Small intestine (tissue), 7 donors: ENCODE data around the gene PFDN4. TPM values are rescaled to one million over a fixed set of nuclear protein-coding genes. Genes with fewer than 3 reads are reported as not detected.

Source experiments
- DNase-seq, 2 donors: peaks; one replicate each; pipeline versions ENCODE4 v3.0.0 to v3.0.0-alpha.2; 2013
- FAIRE-seq: peaks from 2 replicates; lab custom pipeline; 2012; peaks lifted over from hg19 to GRCh38; lab: Jason Lieb, UNC
- H3K27ac ChIP-seq, 3 donors: one replicate each; pipeline ENCODE4 v1.5.1; 2013; ENCODE audit warnings: low read length in 2 of 3, mild to moderate bottlenecking in 2 of 3, control low read depth in 1 of 3, inconsistent platforms in 1 of 3, low read depth in 1 of 3, moderate library complexity in 1 of 3
- H3K27me3 ChIP-seq, 3 donors: one replicate each; pipeline ENCODE4 v1.6.1; 2013; ENCODE audit warnings: low read length in 3 of 3, inconsistent platforms in 1 of 3; ENCODE audit not compliant: control insufficient read depth in 3 of 3, insufficient read depth in 3 of 3
- H3K36me3 ChIP-seq, 3 donors: one replicate each; pipeline ENCODE4 v1.6.1; 2013; ENCODE audit warnings: low read length in 3 of 3, inconsistent platforms in 1 of 3, low read depth in 1 of 3, mild to moderate bottlenecking in 1 of 3, moderate library complexity in 1 of 3; ENCODE audit not compliant: control insufficient read depth in 3 of 3, insufficient read depth in 2 of 3
- H3K4me1 ChIP-seq, 3 donors: one replicate each; pipeline ENCODE4 v1.6.1; 2013; ENCODE audit warnings: low read length in 2 of 3, inconsistent platforms in 1 of 3, low read depth in 1 of 3, mild to moderate bottlenecking in 1 of 3, moderate library complexity in 1 of 3; ENCODE audit not compliant: control insufficient read depth in 3 of 3, insufficient read depth in 2 of 3
- H3K4me3 ChIP-seq, 3 donors: one replicate each; pipeline ENCODE4 v1.5.1; 2013; ENCODE audit warnings: low read length in 3 of 3, control low read depth in 1 of 3, inconsistent platforms in 1 of 3, low read depth in 1 of 3, mild to moderate bottlenecking in 1 of 3, moderate library complexity in 1 of 3
- H3K9me3 ChIP-seq, 2 donors: one replicate each; pipeline ENCODE4 v1.6.1; 2013; ENCODE audit warnings: low read depth in 1 of 2, low read length in 1 of 2; ENCODE audit not compliant: control insufficient read depth in 2 of 2, insufficient read depth in 1 of 2
- WGBS, 3 donors: extraction: QIAGEN DNeasy Blood & Tissue Kit; methylation state at CpG; one replicate each; pipeline ENCODE4 v1.1.7; 2013; 5-methylcytosine and 5-hydroxymethylcytosine counted together
- polyA plus RNA-seq, 4 donors: library from polyadenylated mRNA; stranded (reverse) in 3 of 4; unstranded in 1 of 4; fragments of 200-250 nt in 3 of 4; fragments of 120-200 nt in 1 of 4; gene quantifications; one replicate each; pipeline versions ENCODE4 v1.2.1 to v1.2.3, GENCODE V29; 2013
- donor health status: healthy with polysubstance abuse.
- donor health status: control.
- donor health status: control.
- donor health status: Bipolar disorder and iron deficiency.
- donor health status: healthy.

Gene PFDN4
- polyA plus RNA-seq, 4 donors: 25.9 to 65.3 (median 36.7) TPM

DNA sequence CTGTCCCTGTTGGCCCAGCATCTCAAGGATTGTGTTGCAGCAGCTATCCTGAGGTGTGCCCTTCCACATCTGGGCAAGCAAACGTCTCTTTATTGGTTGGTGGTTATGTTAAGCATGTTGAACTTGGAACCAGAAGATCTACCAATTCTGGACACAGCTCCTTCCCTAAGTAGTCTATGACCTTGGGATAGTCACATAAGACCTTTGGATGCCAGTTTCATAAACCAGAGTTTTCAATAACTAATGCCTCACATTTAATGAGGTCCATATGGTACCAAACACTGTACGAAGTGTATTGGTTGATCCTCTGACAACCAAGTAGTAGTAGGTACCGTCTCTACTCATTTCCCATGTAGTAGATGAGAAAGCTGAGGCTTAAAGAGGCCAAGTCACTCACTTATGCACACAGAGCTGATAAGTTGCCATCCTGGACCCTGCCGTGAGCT lies 37.8 kb upstream of the PFDN4 start:
- Histone ChIP-seq H3K4me1 (no peaks in the 10 kb centered on the region), H3K36me3 (no peaks in the 10 kb centered on the region), H3K9me3 (no peaks in the 10 kb centered on the region), H3K27me3 (peaks cover 19 to 61% (median 42%) of the 10 kb centered on the region in 3 donors), H3K4me3 (no peak overlapping the region), H3K27ac (no peak overlapping the region)
- FAIRE-seq (no peak), DNase-seq (no peak)
- whole genome bisulfite sequencing, 3 donors: 58 to 63% (median 63%) methylated on average over 4 of the region's 4 CpGs

DNA sequence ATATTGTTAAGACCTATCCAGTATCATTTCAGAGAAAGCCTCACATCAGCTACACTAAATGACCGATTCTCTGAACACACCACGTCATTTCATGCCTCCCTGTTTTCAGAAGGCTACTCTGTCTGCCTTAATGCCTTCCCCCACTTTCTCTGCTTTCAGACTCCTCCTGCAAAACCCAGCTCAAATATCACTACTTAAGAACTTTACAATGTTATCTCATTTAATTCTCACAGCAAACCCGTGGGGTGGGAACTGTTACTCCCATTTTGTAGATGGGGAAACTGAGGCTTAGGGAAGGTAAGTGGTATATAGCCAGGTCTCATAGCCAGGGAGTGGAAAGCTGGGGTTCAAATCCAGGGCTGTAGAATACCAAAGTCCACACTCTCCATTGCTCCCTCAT lies 36.9 kb upstream of the PFDN4 start:
- DNase-seq (no peak), FAIRE-seq (no peak)
- no peak overlapping the region for H3K4me3 ChIP-seq
- no peak overlapping the region for H3K27ac ChIP-seq
- no peaks in the 10 kb centered on the region for H3K36me3 ChIP-seq
- 57 to 65% (median 60%) methylated on average over 3 of the region's 3 CpGs for whole genome bisulfite sequencing, 3 donors
- no peaks in the 10 kb centered on the region for H3K9me3 ChIP-seq
- no peaks in the 10 kb centered on the region for H3K4me1 ChIP-seq
- H3K27me3 ChIP-seq: peaks cover 19 to 67% (median 42%) of the 10 kb centered on the region in 3 donors

DNA sequence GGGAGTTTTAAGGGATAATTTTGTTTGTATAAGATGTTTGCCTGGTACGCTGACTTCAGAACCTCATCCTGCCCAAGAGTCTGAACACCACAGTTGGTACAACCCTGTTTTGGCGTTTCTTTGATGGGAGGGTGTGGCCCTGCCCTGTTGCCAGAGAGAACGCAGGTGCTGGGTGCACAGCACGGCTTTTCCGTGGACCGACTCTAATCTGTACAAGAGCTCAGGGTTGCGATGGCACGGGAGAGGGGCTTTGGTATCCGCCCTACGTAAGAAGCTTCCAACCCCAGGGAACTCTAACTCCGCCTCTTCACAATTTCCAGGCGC lies 35.4 kb upstream of the PFDN4 start:
- H3K9me3 ChIP-seq: no peaks in the 10 kb centered on the region
- DNase-seq (no peak), FAIRE-seq (no peak)
- no peak overlapping the region for H3K27ac ChIP-seq
- H3K4me3 ChIP-seq: no peak overlapping the region
- H3K27me3 ChIP-seq: peaks cover 19 to 67% (median 40%) of the 10 kb centered on the region in 3 donors
- WGBS, 3 donors: 4 to 8% (median 7%) methylated on average over 12 of the region's 12 CpGs
- no peaks in the 10 kb centered on the region for H3K4me1 ChIP-seq
- H3K36me3 ChIP-seq: no peaks in the 10 kb centered on the region

DNA sequence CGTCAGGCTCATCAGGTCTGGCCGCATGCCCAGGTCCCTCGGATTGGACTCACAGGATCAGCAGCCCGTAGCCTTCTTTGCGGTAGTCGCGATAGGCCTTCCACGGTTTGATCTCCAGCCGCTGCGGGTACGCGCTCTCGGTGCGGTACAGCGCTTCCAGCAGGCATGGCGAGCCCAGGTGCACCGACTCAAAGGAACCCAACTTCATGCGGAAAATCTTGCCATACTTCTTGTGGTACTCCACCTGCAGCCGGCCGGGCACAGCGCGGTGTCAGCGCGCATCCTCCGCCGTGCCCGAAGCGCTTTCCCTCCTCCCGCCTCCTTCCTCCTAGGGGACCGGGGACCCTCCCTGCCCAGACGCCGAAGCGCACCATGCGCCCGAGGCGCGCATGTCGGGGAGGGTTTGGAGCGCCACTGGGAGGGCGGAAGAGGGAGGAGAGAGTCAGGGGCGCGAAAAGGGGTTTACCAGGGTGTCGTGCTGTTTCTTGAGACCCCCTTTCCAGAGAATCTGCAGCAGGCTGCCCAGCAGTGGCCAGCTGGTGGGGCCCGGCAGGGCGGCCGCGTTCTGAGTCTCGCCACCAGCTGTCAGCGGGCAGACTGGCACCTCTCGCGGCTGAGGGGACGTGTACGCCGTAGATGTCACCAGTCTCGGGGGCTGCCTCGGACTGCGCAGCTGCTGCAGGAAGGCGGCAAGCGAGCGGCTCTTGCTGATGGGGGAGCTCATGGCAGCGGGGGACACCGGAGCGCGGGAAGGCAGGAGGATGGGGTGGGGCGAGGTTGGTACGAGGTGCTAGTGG lies 34.8 kb upstream of the PFDN4 start:
- H3K4me1 ChIP-seq: no peaks in the 10 kb centered on the region
- peak in 1 of 2 donors; percentile 23 for DNase-seq
- H3K36me3 ChIP-seq: no peaks in the 10 kb centered on the region
- no peak for FAIRE-seq
- peaks cover 19 to 64% (median 36%) of the 10 kb centered on the region in 3 donors for H3K27me3 ChIP-seq
- H3K4me3 ChIP-seq: no peak overlapping the region
- H3K27ac ChIP-seq: no peak overlapping the region
- H3K9me3 ChIP-seq: no peaks in the 10 kb centered on the region
- 2 to 3% (median 2%) methylated on average over 55 to 66 of the region's 66 CpGs for WGBS, 3 donors

DNA sequence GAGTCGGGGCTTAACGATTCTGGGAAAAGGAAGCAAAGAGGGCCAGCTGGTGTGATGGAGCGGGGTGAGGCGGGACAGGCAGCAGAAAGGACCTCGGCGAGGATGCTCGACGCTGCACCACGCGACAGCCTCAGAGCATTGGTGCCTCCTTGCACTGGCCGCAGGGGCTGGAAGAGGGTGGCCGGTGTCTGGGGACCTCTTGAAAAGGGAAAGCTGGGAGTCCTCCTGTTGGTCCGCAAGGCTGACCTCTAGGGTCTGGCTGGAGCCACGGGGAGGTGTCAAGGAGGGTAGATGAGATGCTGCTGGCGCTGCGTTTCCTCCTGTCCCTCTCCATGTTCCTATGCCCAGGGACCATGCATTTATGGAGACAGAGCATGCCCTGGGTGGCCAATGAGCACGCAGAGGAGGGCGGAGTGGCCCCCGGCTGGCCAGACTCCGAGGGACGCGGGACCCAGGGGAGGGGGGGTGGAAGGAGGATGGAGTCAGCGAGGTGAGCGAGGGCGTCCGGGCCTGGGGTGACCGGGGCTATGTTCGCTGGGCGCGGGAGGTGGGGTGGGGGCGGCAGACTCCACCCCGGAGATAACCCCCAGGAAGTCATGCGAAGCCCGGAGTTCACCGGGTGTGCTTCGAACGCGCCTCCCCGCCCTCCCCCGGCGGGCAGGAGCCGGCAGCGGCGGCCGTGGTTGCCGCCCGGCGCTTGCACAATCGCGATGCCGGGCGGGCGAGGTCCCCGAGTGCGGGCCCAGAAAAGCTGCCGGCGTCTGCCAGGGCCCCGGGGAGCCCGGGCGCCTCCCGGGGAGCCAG lies 34.0 kb upstream of the PFDN4 start, which contains the start of gene CYP24A1:
Gene CYP24A1, minus strand, starts transcription at position 334 of the 804 bp plus-strand sequence. CDS start 407 bp downstream, outside the sequence.
- Histone ChIP-seq H3K27ac (no peak within 1 kb of the TSS), H3K27me3 (peaks cover 19 to 61% (median 33%) of the 10 kb centered on the region in 3 donors), H3K4me3 (no peak within 1 kb of the TSS), H3K4me1 (no peaks in the 10 kb centered on the region), H3K9me3 (no peaks in the 10 kb centered on the region), H3K36me3 (no peaks in the 10 kb centered on the region)
- peak; percentile 4 to 21 for DNase-seq
- 2 to 3% (median 3%) methylated on average over 46 to 61 of the region's 61 CpGs for WGBS, 3 donors
- no peak for FAIRE-seq

DNA sequence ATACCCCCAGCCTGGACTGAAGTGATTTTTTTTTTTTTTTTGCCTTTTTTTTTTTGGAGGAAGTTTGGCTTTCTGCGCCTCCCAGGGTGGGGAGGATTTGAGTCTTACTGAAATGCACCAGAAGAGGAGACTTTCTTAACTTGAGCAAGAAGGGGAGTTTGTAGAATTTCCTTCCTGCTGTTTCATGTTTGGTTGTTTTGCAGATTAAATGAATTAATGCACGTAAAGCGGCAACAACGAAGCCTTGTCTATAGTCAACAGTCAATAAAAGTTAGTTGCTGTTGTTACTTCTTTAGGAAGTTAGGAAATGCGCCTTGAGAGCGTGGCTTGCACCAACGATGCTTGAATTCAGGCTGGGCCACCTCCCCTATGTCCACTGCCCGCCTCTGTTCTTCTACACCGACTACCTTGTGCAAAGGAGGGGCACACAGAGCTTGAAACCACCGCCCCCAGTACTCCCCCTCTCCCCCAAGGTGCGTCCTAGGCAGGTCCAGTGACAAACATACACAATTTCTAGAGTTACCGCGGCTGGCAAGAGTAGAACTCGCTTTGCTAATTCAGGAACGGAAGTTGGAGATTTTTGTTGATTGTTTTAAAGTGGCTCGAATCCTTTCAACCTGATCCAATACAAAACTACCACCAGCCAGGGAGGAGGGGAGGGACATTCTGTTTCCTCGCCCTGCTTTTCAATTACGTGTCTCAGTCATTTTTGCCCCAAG lies 33.3 kb upstream of the PFDN4 start:
- Histone ChIP-seq H3K4me3 (no peak overlapping the region), H3K36me3 (no peaks in the 10 kb centered on the region), H3K27me3 (peaks cover 19 to 54% (median 33%) of the 10 kb centered on the region in 3 donors), H3K27ac (no peak overlapping the region), H3K9me3 (no peaks in the 10 kb centered on the region), H3K4me1 (no peaks in the 10 kb centered on the region)
- DNase-seq (no peak), FAIRE-seq (no peak)
- WGBS, 3 donors: 9 to 12% (median 11%) methylated on average over 17 to 18 of the region's 18 CpGs

DNA sequence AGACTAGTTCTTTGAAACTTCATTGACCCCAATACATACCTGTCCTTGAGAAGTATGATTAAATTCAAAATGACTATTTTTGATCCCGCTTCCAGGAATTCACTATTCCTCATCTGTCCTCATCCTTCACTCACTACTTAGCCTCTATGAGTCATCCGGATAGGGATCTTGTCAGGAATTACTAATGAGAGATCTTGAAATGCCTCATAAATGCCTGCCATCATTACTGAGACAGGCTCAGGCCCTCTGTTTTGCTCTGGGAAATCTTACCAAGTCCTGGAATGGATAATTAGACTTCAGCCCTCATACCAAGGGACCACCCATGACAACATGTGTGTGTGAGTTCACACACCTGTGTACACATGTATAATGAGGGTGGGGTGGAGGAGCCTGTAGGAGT lies 31.3 kb upstream of the PFDN4 start:
- Histone ChIP-seq H3K4me1 (no peaks in the 10 kb centered on the region), H3K36me3 (no peaks in the 10 kb centered on the region), H3K4me3 (no peak overlapping the region), H3K27me3 (peaks cover 19 to 43% (median 25%) of the 10 kb centered on the region in 3 donors), H3K9me3 (no peaks in the 10 kb centered on the region), H3K27ac (no peak overlapping the region)
- DNase-seq (no peak), FAIRE-seq (no peak)
- 64 to 90% (median 85%) methylated on average over 2 of the region's 2 CpGs for WGBS, 3 donors

DNA sequence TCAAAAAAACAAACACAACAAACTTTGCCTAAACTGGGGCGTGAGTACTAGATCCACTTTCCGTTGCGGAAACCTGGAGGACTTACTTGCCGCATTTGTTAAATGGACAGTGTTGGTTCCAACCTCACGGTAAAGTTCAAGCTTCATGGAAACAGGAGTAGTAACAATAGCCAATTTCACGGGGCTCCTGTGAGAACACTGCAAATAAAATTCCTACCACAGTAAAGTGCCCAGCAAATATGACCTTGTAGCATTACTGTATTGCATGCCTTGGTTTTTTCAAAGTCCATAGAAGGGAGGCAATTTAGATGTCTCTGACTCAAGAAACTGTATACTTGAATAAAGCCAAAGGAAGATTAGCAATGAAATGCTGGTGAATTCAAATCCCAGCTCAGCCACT lies 30.5 kb upstream of the PFDN4 start:
- Histone ChIP-seq H3K27me3 (peaks cover 18 to 36% (median 21%) of the 10 kb centered on the region in 3 donors), H3K9me3 (no peaks in the 10 kb centered on the region), H3K4me1 (no peaks in the 10 kb centered on the region), H3K36me3 (no peaks in the 10 kb centered on the region), H3K27ac (no peak overlapping the region), H3K4me3 (no peak overlapping the region)
- 82 to 89% (median 84%) methylated on average over 6 of the region's 6 CpGs for WGBS, 3 donors
- FAIRE-seq (no peak), DNase-seq (no peak)
